H1 (cell line): ENCODE measurements around the gene MCTS1. TPM values are rescaled to one million over a fixed set of nuclear protein-coding genes. Genes with fewer than 3 reads are reported as not detected.

Source experiments
- BCL11A ChIP-seq, 2 experiments: IDR thresholded peaks; one replicate each; pipeline ENCODE4 v1.6.1; 2011; ENCODE audit warnings: low read depth in 2 of 2, low read length in 2 of 2, mild to moderate bottlenecking in 2 of 2
- CREB1 ChIP-seq: IDR thresholded peaks from 2 replicates; pipeline ENCODE4 v1.6.1; 2012; ENCODE audit warnings: inconsistent platforms
- EGR1 ChIP-seq: IDR thresholded peaks from 2 replicates; pipeline ENCODE4 v1.6.1; 2011; ENCODE audit warnings: low read depth, low read length, borderline replicate concordance
- EZH2 ChIP-seq: fragments of 200-600 bp; sonication (generic); IDR thresholded peaks from 2 replicates; pipeline ENCODE4 v1.7.1; 2012; ENCODE audit warnings: low read depth, mild to moderate bottlenecking, moderate library complexity, low read length, inconsistent platforms; ENCODE audit not compliant: severe bottlenecking
- HDAC2 ChIP-seq, 2 experiments: fragments of 300-600 bp in 1 of 2; sonication (generic) in 1 of 2; IDR thresholded peaks; 2 replicates each; pipeline ENCODE4 v1.6.1; 2011 to 2012; ENCODE audit warnings: low read depth in 2 of 2, low read length in 2 of 2, mild to moderate bottlenecking in 2 of 2, moderate library complexity in 2 of 2, borderline replicate concordance in 1 of 2, inconsistent platforms in 1 of 2
- JUND ChIP-seq: IDR thresholded peaks from 2 replicates; pipeline ENCODE4 v1.6.1; 2011; ENCODE audit warnings: mild to moderate bottlenecking, improper control_type of control experiment, low read length
- KDM1A ChIP-seq: fragments of 200-600, 300-600 bp; sonication (generic); IDR thresholded peaks from 2 replicates; pipeline ENCODE4 v1.7.1; 2016; ENCODE audit warnings: mild to moderate bottlenecking, low read length, borderline replicate concordance
- RXRA ChIP-seq: IDR thresholded peaks from 2 replicates; pipeline ENCODE4 v1.6.1; 2011; ENCODE audit warnings: low read depth, mild to moderate bottlenecking, low read length, moderate library complexity; ENCODE audit not compliant: insufficient read depth
- polyA plus RNA-seq, 7 experiments: library from polyadenylated mRNA; depleted of rRNA in 3 of 7; stranded (reverse) in 5 of 7; unstranded in 2 of 7; fragments of >200 nt in 5 of 7; fragments of 200-250 nt in 2 of 7; gene quantifications; 1 replicate in 5 of 7; 2 replicates in 1 of 7; 4 replicates in 1 of 7; pipeline versions ENCODE4 v1.2.1 to v1.2.3, GENCODE V29; 2011 to 2013; ENCODE audit warnings: missing spikeins in 2 of 7, mixed read lengths in 2 of 7
- total RNA-seq: library from RNA; stranded (reverse); fragmentation: NEBNext Ultra II Directional; extraction: Animal tissue kit (Norgen Biotek cat#: 25700); gene quantifications from 2 replicates; pipeline ENCODE4 v1.2.1, GENCODE V29; 2021
- TF ChIP-seq, protein P1 (sequence below): fragments of 300-600 bp; sonication (generic); IDR thresholded peaks from 2 replicates; pipeline ENCODE4 v1.7.1; 2012; ENCODE audit warnings: low read length, moderate library complexity, mild to moderate bottlenecking, inconsistent platforms; ENCODE audit not compliant: insufficient replicate concordance

The MCTS1 gene
- total and polyA plus RNA-seq, 2 of the 8 experiments (the other 6 are each of a cell fraction or from before 2014, with no cell fraction given) = 19.2 to 31.6 TPM

DNA sequence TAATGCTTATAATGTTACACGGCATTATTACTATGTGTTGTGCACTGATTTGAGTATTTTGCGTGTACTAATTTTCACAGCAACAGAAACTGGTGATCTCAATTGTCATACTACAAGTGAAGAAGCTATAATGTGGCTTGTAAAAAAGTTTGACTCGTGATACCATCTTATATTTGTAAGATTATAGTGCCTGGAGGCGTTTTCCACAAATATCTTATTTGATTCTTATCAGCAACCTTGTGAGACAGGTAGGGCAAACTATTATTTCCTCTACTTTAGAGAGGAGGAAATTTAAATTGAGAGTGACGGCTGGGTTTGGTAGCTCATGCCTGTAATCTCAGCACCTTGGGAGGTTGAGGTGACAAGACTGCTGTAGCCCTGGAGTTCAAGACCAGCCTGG lies 47.6 kb upstream of the MCTS1 start (continued):
- TF ChIP-seq, protein P1, sequence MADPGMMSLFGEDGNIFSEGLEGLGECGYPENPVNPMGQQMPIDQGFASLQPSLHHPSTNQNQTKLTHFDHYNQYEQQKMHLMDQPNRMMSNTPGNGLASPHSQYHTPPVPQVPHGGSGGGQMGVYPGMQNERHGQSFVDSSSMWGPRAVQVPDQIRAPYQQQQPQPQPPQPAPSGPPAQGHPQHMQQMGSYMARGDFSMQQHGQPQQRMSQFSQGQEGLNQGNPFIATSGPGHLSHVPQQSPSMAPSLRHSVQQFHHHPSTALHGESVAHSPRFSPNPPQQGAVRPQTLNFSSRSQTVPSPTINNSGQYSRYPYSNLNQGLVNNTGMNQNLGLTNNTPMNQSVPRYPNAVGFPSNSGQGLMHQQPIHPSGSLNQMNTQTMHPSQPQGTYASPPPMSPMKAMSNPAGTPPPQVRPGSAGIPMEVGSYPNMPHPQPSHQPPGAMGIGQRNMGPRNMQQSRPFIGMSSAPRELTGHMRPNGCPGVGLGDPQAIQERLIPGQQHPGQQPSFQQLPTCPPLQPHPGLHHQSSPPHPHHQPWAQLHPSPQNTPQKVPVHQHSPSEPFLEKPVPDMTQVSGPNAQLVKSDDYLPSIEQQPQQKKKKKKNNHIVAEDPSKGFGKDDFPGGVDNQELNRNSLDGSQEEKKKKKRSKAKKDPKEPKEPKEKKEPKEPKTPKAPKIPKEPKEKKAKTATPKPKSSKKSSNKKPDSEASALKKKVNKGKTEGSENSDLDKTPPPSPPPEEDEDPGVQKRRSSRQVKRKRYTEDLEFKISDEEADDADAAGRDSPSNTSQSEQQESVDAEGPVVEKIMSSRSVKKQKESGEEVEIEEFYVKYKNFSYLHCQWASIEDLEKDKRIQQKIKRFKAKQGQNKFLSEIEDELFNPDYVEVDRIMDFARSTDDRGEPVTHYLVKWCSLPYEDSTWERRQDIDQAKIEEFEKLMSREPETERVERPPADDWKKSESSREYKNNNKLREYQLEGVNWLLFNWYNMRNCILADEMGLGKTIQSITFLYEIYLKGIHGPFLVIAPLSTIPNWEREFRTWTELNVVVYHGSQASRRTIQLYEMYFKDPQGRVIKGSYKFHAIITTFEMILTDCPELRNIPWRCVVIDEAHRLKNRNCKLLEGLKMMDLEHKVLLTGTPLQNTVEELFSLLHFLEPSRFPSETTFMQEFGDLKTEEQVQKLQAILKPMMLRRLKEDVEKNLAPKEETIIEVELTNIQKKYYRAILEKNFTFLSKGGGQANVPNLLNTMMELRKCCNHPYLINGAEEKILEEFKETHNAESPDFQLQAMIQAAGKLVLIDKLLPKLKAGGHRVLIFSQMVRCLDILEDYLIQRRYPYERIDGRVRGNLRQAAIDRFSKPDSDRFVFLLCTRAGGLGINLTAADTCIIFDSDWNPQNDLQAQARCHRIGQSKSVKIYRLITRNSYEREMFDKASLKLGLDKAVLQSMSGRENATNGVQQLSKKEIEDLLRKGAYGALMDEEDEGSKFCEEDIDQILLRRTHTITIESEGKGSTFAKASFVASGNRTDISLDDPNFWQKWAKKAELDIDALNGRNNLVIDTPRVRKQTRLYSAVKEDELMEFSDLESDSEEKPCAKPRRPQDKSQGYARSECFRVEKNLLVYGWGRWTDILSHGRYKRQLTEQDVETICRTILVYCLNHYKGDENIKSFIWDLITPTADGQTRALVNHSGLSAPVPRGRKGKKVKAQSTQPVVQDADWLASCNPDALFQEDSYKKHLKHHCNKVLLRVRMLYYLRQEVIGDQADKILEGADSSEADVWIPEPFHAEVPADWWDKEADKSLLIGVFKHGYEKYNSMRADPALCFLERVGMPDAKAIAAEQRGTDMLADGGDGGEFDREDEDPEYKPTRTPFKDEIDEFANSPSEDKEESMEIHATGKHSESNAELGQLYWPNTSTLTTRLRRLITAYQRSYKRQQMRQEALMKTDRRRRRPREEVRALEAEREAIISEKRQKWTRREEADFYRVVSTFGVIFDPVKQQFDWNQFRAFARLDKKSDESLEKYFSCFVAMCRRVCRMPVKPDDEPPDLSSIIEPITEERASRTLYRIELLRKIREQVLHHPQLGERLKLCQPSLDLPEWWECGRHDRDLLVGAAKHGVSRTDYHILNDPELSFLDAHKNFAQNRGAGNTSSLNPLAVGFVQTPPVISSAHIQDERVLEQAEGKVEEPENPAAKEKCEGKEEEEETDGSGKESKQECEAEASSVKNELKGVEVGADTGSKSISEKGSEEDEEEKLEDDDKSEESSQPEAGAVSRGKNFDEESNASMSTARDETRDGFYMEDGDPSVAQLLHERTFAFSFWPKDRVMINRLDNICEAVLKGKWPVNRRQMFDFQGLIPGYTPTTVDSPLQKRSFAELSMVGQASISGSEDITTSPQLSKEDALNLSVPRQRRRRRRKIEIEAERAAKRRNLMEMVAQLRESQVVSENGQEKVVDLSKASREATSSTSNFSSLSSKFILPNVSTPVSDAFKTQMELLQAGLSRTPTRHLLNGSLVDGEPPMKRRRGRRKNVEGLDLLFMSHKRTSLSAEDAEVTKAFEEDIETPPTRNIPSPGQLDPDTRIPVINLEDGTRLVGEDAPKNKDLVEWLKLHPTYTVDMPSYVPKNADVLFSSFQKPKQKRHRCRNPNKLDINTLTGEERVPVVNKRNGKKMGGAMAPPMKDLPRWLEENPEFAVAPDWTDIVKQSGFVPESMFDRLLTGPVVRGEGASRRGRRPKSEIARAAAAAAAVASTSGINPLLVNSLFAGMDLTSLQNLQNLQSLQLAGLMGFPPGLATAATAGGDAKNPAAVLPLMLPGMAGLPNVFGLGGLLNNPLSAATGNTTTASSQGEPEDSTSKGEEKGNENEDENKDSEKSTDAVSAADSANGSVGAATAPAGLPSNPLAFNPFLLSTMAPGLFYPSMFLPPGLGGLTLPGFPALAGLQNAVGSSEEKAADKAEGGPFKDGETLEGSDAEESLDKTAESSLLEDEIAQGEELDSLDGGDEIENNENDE = no peak
- TF ChIP-seq JUND (no peak), BCL11A (IDR thresholded peaks at IDR 0.05; ENCODE audit: low read depth in 2 of 2, low read length in 2 of 2) (no peak), EGR1 (no peak), RXRA (no peak), CREB1 (no peak), EZH2 (no peak), KDM1A (no peak), HDAC2 (IDR thresholded peaks at IDR 0.05; ENCODE audit: borderline replicate concordance in 1 of 2, low read depth in 2 of 2, low read length in 2 of 2) (no peak)
